ENCODE data around the gene RBL1.

The RBL1 gene

GRCh38 chr20:37042986-37043972, 52.5 kb downstream of the RBL1 start:
- TF ChIP-seq TAF1 (IDR thresholded peaks at IDR 0.05; ENCODE audit: borderline replicate concordance, insufficient read depth, low read length) (no peak), REST (IDR thresholded peaks at IDR 0.05; ENCODE audit: insufficient read depth in 1 of 2, low read depth in 2 of 2, low read length in 2 of 2) (no peak), POLR2AphosphoS5 (IDR thresholded peaks at IDR 0.05; ENCODE audit: low read depth, low read length) (no peak), SIN3A (IDR thresholded peaks at IDR 0.05; ENCODE audit: borderline replicate concordance, insufficient read depth, low read length) (no peak)

- TF ChIP-seq POLR2AphosphoS5 (IDR thresholded peaks at IDR 0.05; ENCODE audit: low read depth, low read length) (no peak), SIN3A (IDR thresholded peaks at IDR 0.05; ENCODE audit: borderline replicate concordance, insufficient read depth, low read length) (no peak), TAF1 (IDR thresholded peaks at IDR 0.05; ENCODE audit: borderline replicate concordance, insufficient read depth, low read length) (no peak), FOXP2 (optimal IDR thresholded peaks at IDR 0.05; ENCODE audit: borderline replicate concordance, extremely low read depth, extremely low read length, insufficient read depth) (no peak), REST (IDR thresholded peaks at IDR 0.05; ENCODE audit: insufficient read depth in 1 of 2, low read depth in 2 of 2, low read length in 2 of 2) (no peak)
Measured at GRCh38 chr20:37032077-37032476, 63.7 kb downstream of the RBL1 start.

DNA sequence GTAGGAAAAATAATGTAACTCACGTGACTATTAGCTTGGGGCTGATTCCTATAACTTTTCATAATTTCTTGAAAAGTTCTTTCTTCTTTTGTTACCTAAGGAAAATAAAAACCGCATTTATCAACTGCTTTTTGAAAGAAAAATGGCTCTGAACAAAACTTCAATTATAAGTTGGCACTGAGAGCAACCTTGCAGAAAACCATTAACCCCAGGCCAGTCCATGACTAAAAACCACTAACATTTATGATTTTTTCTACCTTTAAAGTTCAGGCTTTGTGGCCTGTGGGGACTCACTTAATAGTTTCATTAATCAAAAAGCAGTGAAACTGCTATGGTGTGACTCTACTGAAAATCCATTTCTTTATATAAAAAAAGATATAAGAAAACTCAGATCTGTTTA, 75.2 kb downstream of the RBL1 start:
- TF ChIP-seq REST (IDR thresholded peaks at IDR 0.05; ENCODE audit: insufficient read depth in 1 of 2, low read depth in 2 of 2, low read length in 2 of 2): no peak
- TF ChIP-seq POLR2AphosphoS5 (IDR thresholded peaks at IDR 0.05; ENCODE audit: low read depth, low read length): no peak
- no peak for TF ChIP-seq SIN3A (IDR thresholded peaks at IDR 0.05; ENCODE audit: borderline replicate concordance, insufficient read depth, low read length)
- no peak for TF ChIP-seq TAF1 (IDR thresholded peaks at IDR 0.05; ENCODE audit: borderline replicate concordance, insufficient read depth, low read length)
- TF ChIP-seq FOXP2 (optimal IDR thresholded peaks at IDR 0.05; ENCODE audit: borderline replicate concordance, extremely low read depth, extremely low read length, insufficient read depth): no peak

DNA sequence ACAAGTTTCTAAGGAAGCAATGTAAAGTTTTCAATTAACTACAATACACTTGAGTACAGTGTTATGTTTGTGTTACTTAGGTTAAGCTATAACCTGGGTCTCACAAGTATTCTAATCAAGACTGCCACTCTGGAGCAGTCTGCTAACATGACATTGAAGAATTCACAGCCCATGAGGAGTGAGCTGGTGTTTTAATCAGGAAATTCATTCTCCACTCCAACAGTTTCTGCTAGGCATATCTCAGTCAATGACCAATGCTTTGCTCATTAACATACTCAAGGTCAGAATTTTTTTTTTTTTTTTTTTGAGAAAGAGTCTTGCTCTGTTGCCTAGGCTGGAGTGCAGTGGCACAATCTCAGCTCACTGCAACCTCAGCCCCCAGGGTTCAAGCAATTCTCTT, 84.7 kb downstream of the RBL1 start:
- no peak for TF ChIP-seq POLR2AphosphoS5 (IDR thresholded peaks at IDR 0.05; ENCODE audit: low read depth, low read length)
- TF ChIP-seq TAF1 (IDR thresholded peaks at IDR 0.05; ENCODE audit: borderline replicate concordance, insufficient read depth, low read length): no peak
- no peak for TF ChIP-seq FOXP2 (optimal IDR thresholded peaks at IDR 0.05; ENCODE audit: borderline replicate concordance, extremely low read depth, extremely low read length, insufficient read depth)
- no peak for TF ChIP-seq REST (IDR thresholded peaks at IDR 0.05; ENCODE audit: insufficient read depth in 1 of 2, low read depth in 2 of 2, low read length in 2 of 2)
- TF ChIP-seq SIN3A (IDR thresholded peaks at IDR 0.05; ENCODE audit: borderline replicate concordance, insufficient read depth, low read length): no peak
